Measurements from ENCODE around the gene CNTFR. TPM values are rescaled to one million over a fixed set of nuclear protein-coding genes. Genes with fewer than 3 reads are reported as not detected.

Gene CNTFR
- total RNA-seq, 2 donors from 2014 or later, result 0.34 TPM; not detected in 1

DNA sequence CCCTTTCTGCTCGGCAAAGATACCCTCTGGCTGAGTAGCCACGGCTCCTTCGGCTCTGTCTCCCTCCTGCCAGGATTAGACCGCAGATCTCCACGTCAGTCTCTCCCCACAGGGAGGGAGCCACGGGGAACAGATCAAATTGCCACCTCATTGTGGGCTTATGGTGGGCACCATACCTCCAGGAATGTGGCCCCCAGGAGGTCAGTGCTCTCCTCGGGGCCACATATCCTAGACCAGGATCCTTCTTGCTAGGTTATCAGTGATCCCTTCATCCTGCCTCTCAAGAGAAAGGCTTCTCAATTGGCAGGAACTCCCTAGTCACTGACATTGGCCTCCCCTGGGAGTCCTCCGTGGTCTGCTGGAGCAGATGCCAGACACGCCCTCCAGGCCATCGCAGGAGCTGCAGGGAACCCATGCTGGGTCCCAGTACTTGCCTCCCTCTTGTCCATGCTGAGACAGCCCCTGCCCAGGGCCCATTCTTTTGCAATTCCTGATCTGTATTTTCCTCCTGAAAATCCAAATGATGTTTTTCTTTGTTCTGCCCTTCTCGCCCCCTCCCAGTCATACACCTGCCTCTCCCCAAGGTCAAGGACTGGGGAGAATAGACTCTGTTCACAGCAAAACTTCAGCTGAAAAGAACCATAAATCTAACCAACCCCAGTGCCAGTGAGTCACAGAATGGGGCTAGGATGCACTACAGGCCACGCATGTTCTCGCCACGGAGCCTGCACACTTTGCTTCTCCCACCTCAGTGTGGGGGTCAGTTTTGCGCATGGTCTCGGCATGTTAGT is 35.1 kb downstream of the CNTFR start:
- no peak for ATAC-seq
- Mint-ChIP-seq H3K36me3 (no peaks in the 10 kb centered on the region), H3K9me3 (no peaks in the 10 kb centered on the region), H3K27ac (peak overlapping the region in 1 of 2 donors; percentile 26)
- DNase-seq (ENCODE audit: low spot score in 2 of 2), result no peak

DNA sequence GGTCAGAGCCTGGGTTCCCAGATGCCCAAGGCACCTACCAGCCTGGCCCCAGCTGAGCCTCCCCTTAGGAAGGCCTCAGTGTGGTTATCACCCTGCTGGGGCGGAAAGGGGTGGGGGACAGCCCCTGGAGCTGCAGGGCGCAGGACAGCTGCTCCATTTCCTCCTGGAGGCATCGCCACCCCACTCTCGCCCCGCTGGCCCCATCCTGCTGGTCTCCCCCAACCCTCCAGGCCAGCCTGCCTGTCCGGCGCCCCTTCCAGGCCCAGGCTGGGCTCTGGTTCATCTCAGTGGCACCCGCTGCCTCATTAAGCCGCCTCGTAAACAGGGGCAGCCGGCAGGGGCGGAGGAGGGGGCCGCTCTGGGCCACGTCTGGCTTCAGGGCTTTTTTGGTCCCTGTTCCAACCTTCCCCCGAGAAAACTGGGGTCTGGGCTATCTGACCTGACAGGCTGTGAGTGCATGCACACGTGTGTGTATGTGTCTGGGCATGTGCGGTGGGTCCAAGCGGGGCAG is 36.0 kb downstream of the CNTFR start:
- no peaks in the 10 kb centered on the region for H3K9me3 Mint-ChIP-seq
- H3K27ac Mint-ChIP-seq, result no peak overlapping the region
- ATAC-seq, result no peak
- no peaks in the 10 kb centered on the region for H3K36me3 Mint-ChIP-seq
- DNase-seq (ENCODE audit: low spot score in 2 of 2), result no peak

DNA sequence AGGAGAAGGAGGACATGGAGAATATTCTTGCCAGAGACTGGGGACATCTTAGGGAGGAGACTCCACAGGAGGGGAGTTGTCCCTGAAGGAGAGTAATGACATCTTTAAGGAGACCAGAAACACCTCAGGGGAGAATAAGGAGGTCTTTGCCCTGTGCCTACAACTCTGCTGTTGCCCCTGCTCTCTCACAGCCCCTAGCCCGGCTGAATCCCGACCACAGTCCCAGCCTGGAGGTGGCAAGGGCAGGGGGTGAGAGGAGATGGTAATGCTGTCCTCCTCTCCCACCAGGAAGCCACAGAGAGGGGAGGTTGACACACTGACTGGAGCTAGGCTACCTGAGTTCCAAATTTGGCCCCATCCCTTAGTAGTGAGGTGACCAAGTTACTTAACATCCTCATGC is 36.5 kb downstream of the CNTFR start:
- H3K9me3 Mint-ChIP-seq, result no peaks in the 10 kb centered on the region
- H3K36me3 Mint-ChIP-seq, result no peaks in the 10 kb centered on the region
- no peak for ATAC-seq
- peak in 1 of 2 donors; percentile 47 for DNase-seq (ENCODE audit: low spot score in 2 of 2)
- no peak overlapping the region for H3K27ac Mint-ChIP-seq

DNA sequence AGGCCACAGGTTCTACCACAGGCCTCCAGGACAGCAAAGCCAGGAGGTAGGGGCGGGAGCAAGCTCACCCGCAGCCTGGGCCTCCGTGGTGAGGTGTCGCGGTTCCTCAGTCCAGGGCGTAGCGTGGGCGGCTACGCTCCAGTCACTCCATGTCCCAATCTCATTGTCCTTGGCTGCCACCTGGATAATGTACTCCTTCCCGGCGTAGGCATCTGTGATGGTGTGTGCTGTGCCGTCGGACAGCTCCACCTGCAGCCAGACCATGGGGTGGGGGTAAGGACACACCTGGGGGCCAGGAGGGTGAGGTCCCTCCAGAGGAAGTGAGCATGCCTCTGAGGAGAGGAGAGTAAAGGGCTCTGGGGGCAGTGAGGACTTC is 36.9 kb downstream of the CNTFR start:
- Mint-ChIP-seq H3K9me3 (no peaks in the 10 kb centered on the region), H3K36me3 (no peaks in the 10 kb centered on the region), H3K27ac (no peak overlapping the region)
- DNase-seq (ENCODE audit: low spot score in 2 of 2) (peak in 1 of 2 donors; percentile 47), ATAC-seq (no peak)

DNA sequence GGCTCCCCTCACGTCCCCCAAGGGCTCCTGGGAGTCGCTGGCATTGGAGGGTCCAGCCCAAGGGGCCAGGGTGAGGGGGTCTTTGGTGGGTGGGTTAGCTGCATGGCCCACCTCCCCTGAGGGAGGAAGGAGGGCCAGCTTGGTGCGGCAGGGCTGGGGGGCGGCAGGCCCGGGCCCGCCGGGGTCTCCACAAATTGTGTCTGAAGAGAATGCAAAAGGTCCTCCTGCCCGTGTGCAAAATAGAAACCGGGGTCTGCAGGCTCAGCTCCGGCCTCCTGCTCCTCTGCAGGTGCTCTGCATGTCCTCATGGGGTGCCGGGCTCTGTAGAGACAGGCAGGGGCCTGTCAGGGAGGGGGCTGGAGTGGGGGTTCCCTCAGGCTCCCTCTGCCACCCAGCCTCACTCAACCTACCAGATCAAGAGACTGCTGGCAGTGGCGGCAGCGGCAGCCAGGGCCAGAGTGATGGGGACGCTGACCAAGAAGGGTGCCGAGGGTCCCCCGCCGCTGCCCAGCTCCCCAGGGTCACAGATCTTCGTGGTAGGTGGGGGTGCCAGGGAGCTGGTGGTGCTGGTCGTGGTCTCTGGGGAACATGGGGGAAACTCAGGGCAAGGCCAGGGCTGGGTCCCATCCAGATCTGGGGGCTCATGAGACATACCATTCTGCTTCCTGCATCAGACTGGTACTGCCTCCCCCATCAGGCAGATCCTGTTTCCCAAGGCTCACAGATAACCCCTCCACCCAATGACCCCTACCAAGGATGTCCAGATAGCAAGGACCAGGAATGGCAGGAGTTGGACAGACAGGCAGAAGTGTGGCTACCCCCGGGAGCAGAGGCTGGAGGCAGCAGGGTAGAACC is 37.5 kb downstream of the CNTFR start:
- Mint-ChIP-seq H3K36me3 (no peaks in the 10 kb centered on the region), H3K27ac (no peak overlapping the region), H3K9me3 (no peaks in the 10 kb centered on the region)
- ATAC-seq (no peak), DNase-seq (ENCODE audit: low spot score in 2 of 2) (peak in 1 of 2 donors; percentile 49)

DNA sequence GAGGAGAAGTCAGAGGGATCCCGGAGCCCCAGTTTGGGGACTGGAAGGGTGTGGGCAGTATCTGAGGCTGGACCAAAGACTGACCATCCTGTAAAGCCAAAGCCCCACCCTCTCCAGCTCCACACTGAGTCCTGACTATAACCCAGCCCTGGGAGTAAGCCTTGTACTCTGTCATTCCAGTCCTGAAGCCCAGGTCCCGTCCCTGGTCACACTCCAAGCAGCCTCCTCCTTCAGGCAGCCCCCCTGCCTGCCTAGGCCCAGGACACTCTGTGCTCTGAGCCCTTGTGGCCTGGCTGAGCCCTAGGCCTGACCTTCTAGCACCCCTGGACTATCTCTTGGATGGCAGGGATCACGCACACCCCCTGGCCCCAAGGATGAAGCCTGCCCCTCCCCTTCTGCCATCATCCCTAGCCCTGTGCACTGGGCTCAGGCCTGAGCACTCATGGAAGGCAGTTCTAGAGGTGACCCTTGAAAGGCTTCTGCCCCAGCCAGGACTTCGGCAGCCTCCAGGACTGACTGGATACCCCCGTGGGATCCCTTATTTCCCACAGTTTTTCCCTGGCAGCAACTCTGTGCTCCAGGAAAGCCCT is 38.7 kb downstream of the CNTFR start:
- peak in 1 of 2 donors; percentile 34 for DNase-seq (ENCODE audit: low spot score in 2 of 2)
- no peak overlapping the region for H3K27ac Mint-ChIP-seq
- no peaks in the 10 kb centered on the region for H3K36me3 Mint-ChIP-seq
- no peak for ATAC-seq
- no peaks in the 10 kb centered on the region for H3K9me3 Mint-ChIP-seq

DNA sequence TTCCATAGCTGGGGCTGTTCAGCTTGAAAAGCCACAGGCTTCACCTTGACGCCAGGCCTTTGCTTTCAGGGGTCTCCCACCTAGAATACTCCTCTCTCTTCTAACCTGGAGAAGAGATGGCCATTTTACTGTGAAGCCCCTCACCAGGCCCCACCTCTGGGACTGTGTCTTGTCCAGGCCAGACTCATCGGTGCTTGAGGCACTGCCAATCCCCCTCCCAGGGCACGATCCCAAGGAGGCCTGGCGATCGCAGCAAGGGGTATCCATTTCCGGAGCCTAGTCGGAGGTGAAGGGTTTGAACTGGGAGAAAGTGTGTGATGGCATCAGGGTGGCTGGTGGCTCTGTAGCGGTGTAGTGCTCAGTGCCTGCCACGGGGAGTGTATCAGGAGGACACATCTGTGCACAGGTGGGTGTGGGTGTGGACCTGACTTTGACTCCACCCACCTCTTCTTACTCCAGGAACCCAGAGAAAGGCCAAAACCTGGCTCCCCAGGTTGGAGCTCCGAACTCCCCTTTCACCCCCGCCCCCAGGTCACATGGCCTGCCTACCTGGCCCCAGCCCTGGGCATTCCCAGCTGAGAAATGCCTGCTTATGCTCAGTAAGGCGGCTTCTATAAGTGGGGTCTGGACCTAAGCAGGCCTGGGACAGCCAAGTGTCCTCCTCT is 39.4 kb downstream of the CNTFR start:
- no peaks in the 10 kb centered on the region for H3K9me3 Mint-ChIP-seq
- H3K36me3 Mint-ChIP-seq, result no peaks in the 10 kb centered on the region
- DNase-seq (ENCODE audit: low spot score in 2 of 2) (no peak), ATAC-seq (no peak)
- no peak overlapping the region for H3K27ac Mint-ChIP-seq

DNA sequence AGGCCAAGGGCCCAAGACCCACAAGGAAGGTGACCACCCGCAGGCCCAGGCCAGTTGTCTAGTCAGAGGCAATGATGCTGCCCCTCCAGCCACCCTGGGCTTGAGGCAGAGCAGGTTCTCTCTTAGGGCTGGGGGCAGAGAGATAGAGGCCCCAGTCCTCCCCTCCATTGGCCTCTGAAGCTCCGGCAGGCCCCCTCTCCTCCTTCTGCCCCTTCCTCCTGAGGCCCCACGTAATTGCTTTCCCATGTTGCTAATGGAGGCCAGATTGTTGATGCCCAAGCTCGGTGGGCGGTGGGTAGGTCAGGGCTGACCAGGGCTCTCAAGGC is 40.2 kb downstream of the CNTFR start:
- no peaks in the 10 kb centered on the region for H3K9me3 Mint-ChIP-seq

DNA sequence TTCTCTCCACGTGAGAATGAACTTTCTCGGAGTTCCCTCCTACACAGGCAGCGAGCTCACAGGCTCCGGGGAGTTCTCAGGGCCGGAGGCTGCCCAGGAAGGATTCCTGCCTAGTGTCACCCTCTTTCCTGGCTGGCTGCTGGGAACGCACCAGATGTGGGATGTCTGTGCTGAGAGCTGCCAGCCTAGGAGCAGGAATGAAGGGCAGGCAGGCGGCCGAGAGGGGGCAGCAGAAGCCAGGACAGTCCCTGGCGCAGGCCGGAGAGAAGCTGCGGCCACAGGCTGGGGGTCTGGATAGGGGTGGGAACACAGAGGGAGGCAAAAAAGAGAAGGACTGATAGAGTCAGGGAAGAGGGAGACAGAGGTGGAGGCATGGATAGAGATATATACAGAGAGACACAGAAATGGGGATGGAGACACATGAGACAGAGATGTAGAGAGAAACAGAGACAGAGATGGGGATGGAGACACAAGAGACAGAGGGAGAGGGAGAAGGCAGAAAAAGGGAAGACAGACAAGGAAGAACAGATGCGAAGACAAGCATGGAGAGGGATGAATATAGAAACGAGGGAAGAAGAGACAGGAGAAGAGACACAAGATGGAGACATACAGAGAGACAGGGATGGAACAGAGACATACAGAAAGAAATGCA is 41.4 kb downstream of the CNTFR start:
- Mint-ChIP-seq H3K36me3 (no peaks in the 10 kb centered on the region), H3K27ac (no peak overlapping the region), H3K9me3 (no peaks in the 10 kb centered on the region)
- DNase-seq (ENCODE audit: low spot score in 2 of 2) (peak in 1 of 2 donors; percentile 51), ATAC-seq (peak; percentile 55 to 68)

More for the DNA sequence above, 40.2 kb downstream of the CNTFR start:
- Mint-ChIP-seq H3K27ac (no peak overlapping the region), H3K36me3 (no peaks in the 10 kb centered on the region)
- no peak for DNase-seq (ENCODE audit: low spot score in 2 of 2)
- no peak for ATAC-seq

DNA sequence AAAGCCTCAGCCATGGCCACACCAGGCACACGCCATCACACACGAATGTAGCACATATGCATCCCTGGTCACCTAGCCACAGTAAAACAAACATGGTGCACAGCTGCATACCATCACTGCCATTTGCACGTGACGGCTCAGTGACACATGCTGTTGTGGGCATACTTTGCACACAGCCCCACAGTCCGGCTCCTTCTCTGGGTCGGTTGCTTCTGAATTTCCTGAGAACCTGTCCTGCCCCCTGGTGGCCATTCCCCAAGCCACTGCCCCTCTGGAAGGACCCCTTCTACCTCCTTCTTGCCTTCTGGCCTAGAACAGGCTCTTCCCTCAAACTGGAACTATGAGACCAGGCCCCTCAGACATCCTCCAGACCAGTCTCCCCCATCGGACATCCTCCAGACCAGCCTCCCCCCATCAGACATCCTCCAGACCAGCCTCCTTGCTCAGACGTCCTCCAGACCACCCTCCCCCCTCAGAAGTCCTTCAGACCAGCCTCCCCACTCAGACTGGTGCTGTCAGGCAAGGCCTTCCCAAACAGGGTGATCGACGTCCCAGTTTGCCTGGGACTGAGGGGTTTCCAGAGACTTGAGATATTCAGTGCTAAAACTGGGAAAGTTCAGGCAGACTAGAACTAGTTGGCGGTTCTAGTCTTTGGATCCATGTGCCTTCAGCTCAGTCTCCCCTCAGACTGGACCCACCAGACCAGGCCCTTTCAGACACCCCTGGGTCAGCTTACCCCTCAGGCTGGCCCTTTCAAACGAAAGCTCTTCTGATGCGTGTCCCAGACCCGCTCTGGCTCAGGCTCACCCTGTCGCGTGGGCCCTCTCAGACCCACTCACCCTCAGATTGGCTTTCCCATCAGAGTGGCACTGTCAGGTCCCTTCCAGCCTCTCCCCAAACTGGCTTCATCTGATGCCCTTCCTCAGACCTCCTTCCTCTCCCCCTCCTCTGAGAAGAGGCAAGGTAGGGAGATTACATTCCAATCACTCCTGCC is 42.4 kb downstream of the CNTFR start:
- no peaks in the 10 kb centered on the region for H3K36me3 Mint-ChIP-seq
- DNase-seq (ENCODE audit: low spot score in 2 of 2) (peak in 1 of 2 donors; percentile 67), ATAC-seq (peak; percentile 46 to 80)
- no peaks in the 10 kb centered on the region for H3K9me3 Mint-ChIP-seq
- H3K27ac Mint-ChIP-seq, result no peak overlapping the region

DNA sequence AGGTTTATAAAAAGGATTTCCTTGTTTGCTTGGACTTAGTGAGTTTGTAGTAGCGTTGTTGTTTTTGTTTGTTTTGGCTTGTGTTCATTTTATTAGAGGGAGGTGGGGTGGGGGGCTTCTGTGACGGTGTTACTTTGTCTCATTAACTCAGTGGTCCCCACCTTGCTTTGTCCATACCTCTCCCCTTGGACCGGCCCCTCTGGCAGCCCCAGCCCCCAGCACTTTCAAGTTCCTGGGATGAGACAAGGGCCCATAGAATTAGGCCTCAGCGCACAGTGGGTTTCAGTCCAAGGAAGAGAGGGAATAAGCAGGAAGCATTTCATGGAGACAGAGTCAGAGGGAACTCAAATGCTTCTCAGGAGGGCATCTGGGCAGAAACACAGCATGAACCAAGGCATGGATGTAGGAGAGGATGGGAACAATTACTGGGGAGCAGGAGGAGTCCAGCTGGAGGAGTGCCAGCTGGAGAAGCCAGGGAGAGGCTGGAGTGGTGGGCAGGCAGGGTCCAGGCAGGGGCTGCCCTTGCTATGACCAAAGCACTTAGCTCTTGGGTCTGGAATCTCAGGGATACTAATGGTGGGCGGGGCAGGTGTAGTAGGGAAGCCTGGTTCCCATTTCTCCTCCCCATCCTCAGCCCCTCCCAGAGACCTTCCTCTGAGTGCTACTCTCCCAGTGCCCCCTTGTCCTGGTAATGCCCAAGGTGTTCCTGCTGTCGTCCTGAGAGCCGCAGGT is 43.3 kb downstream of the CNTFR start:
- no peak for DNase-seq (ENCODE audit: low spot score in 2 of 2)
- H3K9me3 Mint-ChIP-seq, result no peaks in the 10 kb centered on the region
- H3K27ac Mint-ChIP-seq, result no peak overlapping the region
- no peak for ATAC-seq
- H3K36me3 Mint-ChIP-seq, result no peaks in the 10 kb centered on the region

DNA sequence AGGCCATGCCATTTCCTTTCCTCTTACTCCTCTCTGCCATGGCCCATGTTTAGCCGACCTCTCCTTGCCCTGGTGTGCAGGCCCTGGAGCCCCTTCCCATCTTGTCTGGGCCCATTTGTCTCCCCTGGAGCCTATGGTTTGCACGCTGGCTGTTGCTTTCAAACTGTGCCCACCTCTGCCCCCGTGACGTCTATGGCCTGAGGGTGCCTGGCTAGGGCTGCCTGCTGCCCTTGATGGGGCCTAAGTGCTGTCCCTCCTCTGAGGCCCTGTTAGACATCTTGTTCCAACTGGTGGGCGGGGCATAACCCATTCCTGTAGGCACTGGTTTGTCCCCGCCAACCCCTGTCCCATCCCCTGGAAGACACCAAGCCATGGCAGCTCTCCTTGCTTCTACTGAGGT is 44.0 kb downstream of the CNTFR start:
- ATAC-seq, result no peak
- no peak for DNase-seq (ENCODE audit: low spot score in 2 of 2)
- H3K27ac Mint-ChIP-seq, result peak overlapping the region in 1 of 2 donors; percentile 24
- no peaks in the 10 kb centered on the region for H3K36me3 Mint-ChIP-seq
- no peaks in the 10 kb centered on the region for H3K9me3 Mint-ChIP-seq

DNA sequence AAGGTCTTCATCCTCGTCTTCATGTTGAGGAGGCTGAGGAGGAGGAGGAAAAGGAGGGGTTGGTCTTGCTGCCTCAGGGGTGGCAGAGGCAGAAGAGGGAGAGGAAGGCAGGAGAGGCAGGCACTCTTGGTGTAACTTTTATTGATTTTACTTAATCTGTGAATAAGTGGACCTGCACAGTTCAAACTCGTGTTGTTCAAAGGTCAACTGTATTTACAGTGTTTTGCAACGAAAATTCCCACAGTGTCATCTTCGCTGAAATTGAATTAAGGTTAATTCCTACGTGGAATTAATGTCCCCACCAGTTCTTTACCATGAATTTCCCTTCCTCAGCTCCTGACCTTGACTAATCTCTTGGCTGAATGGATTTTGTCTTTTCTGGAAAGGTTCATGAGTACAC is 45.5 kb downstream of the CNTFR start:
- no peaks in the 10 kb centered on the region for H3K9me3 Mint-ChIP-seq
- H3K36me3 Mint-ChIP-seq, result no peaks in the 10 kb centered on the region
- H3K27ac Mint-ChIP-seq, result no peak overlapping the region
- ATAC-seq, result no peak
- DNase-seq (ENCODE audit: low spot score in 2 of 2), result no peak

DNA sequence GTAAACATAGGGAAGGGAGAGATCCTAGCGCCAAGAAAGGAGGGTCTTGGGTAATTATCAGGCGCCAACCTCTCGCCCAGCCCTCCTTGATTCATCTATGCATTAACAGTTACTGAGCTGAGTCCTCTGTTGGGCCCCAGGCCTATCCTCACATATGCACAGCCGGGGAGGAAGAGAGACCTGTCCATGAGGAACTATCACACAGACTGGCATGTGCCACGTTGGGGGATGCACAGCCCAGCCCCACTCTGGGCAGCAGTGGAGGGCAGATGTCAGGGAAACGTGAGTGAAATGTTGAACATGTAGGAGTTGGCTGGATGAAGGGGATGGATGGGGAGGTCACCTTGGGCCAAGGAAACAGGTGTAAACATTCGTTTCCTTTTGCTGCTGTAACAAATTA is 48.0 kb downstream of the CNTFR start:
- H3K27ac Mint-ChIP-seq, result no peak overlapping the region
- no peak for DNase-seq (ENCODE audit: low spot score in 2 of 2)
- ATAC-seq, result no peak
- H3K36me3 Mint-ChIP-seq, result no peaks in the 10 kb centered on the region
- no peaks in the 10 kb centered on the region for H3K9me3 Mint-ChIP-seq

DNA sequence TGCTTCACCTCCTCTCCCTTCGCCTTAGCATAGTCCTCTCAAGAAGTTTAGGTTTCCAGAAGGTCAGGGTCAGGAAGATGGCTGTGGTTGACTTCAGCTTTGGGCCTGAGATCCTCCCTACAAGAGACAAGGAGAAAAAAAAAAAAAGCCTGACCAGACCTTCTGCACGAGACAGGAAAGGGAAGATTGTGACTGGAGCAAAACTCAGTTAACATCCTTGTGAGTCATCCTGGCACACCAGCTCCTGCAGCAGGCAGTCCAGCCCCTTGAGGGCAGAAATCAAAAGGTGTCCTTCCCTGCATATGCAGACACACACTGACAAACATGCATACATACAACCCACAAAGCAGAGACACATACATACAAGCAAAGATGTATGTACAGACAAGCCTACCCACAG is 48.7 kb downstream of the CNTFR start:
- no peaks in the 10 kb centered on the region for H3K36me3 Mint-ChIP-seq
- ATAC-seq (no peak), DNase-seq (ENCODE audit: low spot score in 2 of 2) (no peak)
- H3K27ac Mint-ChIP-seq, result no peak overlapping the region
- H3K9me3 Mint-ChIP-seq, result no peaks in the 10 kb centered on the region

Data from activated naive CD4-positive, alpha-beta T cell treated with anti-CD3 and anti-CD28 coated beads, Interleukin-2, amount 50 U/mL, for 72 hours (primary cell).